ENCODE data around the gene IL15RA. TPM values are rescaled to one million over a fixed set of nuclear protein-coding genes. Genes with fewer than 3 reads are reported as not detected.
A peak's percentile ranks its signal among the peaks of the same experiment; 100 is the strongest.

IL15RA gene, protein sequence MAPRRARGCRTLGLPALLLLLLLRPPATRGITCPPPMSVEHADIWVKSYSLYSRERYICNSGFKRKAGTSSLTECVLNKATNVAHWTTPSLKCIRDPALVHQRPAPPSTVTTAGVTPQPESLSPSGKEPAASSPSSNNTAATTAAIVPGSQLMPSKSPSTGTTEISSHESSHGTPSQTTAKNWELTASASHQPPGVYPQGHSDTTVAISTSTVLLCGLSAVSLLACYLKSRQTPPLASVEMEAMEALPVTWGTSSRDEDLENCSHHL
- total RNA-seq (2014; rRNA removed; shearing (Covaris generic)), result 1.1 and 2.0 TPM in 2 replicates

DNA sequence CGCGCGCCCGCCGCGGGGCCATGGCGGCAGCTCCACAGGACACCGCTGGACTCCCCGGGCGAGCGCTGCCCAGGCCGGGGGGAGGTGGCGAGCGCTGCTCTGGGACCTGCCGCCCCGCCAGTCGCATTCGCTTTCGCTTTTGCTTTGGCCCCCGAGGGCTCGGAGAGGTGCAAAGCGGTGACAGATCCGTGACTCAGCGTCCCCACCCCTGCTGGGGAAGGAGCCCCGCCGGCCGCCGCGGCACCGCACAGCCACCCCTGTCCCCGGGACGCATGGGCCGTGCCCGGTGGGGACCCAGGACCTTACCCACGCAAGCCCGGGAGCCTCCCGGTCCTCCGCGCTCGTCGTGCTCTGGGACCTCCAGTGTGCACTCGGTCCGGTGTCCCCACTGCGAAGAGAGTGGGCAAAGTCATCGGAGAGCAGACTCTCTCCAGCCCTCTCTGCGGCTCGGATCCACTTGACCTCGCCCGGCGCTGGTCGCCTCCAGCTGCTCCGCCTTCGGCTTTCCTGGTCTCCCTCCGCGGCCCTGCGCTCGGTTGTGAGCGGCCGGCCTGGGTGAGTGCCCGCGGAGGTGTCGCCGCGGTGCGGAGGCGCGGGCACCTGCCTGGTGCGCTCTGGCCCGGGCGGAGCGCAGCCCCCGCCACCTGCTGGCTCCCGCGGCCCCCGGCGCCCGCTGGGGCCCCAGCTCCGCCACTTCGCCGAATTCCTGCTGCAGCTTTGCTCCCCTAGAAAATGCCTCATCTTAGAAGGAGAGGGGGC, at the start of gene IL15RA:
TSS of gene IL15RA (minus strand) at position 73 of the 759 bp plus-strand sequence. CDS start at position 22, 51 bp downstream.
- Histone ChIP-seq H3K36me3 (replicated peaks; ENCODE audit: control insufficient read depth, insufficient read depth, low read length) (no peaks in the 10 kb centered on the region), H3K4me3 (ENCODE audit: insufficient read depth, low read depth, low read length) (peak within 1 kb of the TSS; percentile 77), H3K27me3 (ENCODE audit: control insufficient read depth, insufficient read depth, low read length) (peaks cover 32% of the 10 kb centered on the region)
- peak; percentile 87 for DNase-seq

DNA sequence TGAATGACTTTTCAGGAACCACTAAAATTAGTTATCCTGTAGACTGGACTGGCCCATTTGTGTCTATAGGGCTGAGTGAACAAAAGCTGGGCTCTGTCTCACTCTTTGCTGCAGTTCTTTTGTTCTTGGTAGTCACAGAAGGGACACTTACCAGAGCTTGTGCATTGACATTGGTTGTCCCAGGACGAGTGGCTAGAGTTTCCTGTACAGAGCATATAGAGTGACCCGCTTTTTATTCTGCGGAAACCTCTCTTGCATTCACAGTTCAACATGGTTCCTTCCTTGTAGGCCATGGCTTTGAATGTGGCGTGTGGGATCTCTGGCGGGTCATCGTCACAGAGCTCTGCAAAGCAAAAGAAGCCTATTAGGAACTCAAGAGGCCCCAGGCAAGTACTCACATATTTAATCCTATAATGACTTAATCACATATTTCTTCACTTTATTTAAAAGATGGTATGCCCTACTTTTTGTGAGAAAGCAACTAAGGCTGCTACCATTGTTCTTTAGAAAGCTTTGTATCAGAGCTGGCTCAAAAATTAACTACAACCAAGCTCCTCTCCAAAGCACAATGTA, 48.4 kb upstream of the IL15RA start:
- Histone ChIP-seq H3K36me3 (replicated peaks; ENCODE audit: control insufficient read depth, insufficient read depth, low read length) (no peaks in the 10 kb centered on the region), H3K4me3 (ENCODE audit: insufficient read depth, low read depth, low read length) (no peak overlapping the region)

DNA sequence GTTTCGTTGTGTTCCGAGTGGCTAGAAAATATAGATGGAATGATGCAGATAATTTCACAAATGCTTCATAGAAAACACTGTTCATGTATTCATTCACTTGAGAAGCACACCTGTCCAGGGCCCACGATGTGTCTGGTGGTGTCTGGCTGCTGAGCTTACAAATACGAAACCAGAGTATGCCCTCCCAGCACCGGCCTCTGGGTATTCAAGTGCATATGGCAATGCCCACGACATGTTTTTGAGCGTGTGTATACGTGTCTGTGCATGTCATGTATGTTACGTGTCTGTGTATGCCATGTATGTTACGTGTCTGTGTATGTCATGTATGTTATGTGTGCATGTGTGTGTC, 47.0 kb upstream of the IL15RA start:
- Histone ChIP-seq H3K27me3 (ENCODE audit: control insufficient read depth, insufficient read depth, low read length) (no peaks in the 10 kb centered on the region), H3K4me3 (ENCODE audit: insufficient read depth, low read depth, low read length) (no peak overlapping the region), H3K36me3 (replicated peaks; ENCODE audit: control insufficient read depth, insufficient read depth, low read length) (no peaks in the 10 kb centered on the region)
- no peak for DNase-seq

More for the DNA sequence above, 48.4 kb upstream of the IL15RA start:
- H3K27me3 ChIP-seq (ENCODE audit: control insufficient read depth, insufficient read depth, low read length), result no peaks in the 10 kb centered on the region
- DNase-seq, result no peak

DNA sequence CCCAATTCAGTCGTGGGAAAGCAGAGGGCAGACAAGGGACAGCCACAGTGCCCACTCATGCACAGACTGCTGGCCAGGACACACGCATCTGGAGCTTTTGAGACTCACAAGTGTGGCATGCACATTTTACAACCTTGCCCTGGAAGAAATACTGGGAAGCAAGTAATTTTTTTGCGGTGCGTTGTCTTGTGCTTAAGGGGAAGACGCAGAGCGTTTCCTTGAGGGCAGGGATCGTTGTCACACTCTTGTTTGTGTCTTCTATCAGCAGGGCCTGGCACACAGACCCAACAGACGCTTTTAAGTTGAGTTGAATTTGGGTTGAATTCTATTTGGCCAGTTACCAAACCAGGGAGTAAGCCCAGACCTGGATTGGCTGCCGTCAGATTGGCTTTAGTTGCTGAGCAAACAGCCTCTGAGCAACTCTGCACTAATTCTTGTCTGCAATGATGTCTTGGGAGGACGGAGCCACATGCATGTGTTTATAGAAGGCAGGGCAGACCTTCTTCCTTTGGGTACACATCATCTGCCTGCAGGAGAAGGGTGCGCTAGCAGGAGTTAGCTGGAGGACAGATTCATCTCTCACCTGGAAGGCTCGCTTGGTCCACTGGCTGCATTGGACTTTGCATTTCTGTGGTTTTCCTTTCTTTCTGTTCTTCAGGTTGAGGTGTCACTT, 46.5 kb upstream of the IL15RA start:
- no peak for DNase-seq
- Histone ChIP-seq H3K36me3 (replicated peaks; ENCODE audit: control insufficient read depth, insufficient read depth, low read length) (no peaks in the 10 kb centered on the region), H3K27me3 (ENCODE audit: control insufficient read depth, insufficient read depth, low read length) (no peaks in the 10 kb centered on the region), H3K4me3 (ENCODE audit: insufficient read depth, low read depth, low read length) (no peak overlapping the region)

DNA sequence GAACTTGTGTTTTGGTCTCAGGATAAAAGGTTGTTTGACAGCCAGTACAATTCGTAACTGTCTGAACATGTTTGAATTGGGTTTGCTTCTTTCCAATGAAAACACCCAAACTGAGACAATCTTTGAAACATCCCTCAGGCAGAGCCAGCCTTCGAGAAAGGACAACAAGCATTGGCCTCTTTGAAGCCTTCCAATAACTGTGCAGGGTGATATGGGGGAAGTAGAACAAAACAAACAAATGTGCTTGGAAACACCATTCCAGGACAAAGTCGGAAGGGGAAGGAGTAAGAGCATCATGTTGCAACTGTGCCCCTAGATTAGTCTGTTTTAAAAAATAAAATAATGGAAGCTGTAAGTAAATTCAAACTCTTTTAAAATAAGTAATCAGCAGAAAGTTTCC, 45.3 kb upstream of the IL15RA start:
- H3K4me3 ChIP-seq (ENCODE audit: insufficient read depth, low read depth, low read length), result no peak overlapping the region
- H3K36me3 ChIP-seq (replicated peaks; ENCODE audit: control insufficient read depth, insufficient read depth, low read length), result no peaks in the 10 kb centered on the region
- no peak for DNase-seq
- no peaks in the 10 kb centered on the region for H3K27me3 ChIP-seq (ENCODE audit: control insufficient read depth, insufficient read depth, low read length)

DNA sequence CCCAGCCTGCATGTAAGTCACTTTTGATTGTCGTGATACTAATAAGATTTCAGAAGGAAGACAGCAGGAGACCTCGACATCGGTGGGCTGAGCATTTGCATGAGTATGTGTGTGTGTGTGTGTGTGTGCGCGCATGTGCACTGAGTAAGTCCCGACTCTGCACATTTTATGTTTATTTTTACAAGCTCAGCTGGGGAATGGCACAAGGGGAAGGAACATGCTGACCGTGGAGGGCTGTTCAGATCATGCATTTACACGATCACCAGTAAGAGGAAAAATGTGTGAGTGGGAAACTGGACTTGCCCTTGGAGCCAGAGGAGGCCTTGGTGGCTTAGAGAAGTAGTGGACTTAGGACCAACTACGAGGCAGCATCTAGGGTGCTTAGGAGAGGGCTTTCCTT, 43.5 kb upstream of the IL15RA start:
- no peak overlapping the region for H3K4me3 ChIP-seq (ENCODE audit: insufficient read depth, low read depth, low read length)
- DNase-seq, result no peak
- no peaks in the 10 kb centered on the region for H3K27me3 ChIP-seq (ENCODE audit: control insufficient read depth, insufficient read depth, low read length)
- H3K36me3 ChIP-seq (replicated peaks; ENCODE audit: control insufficient read depth, insufficient read depth, low read length), result no peaks in the 10 kb centered on the region

DNA sequence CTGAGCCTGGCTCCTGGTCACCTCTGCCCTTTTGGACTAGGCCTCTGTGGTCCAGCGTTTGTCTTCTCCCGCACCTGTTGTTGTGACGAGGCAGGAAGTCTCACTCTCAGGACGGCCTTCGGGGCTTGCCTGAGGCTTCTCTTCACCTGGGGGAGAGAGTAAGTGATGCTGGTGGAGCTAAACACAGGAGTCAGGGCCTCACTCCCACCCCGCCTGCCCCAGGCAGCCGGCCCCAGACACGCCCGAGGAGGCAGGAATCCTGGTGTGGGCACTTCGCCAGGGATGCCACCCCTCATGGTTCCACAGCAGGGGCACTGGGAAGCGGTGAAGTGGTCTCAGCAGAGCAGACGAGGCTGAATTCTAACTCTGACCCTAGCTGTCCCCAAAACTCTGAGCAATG, 42.5 kb upstream of the IL15RA start:
- no peak overlapping the region for H3K4me3 ChIP-seq (ENCODE audit: insufficient read depth, low read depth, low read length)
- no peaks in the 10 kb centered on the region for H3K27me3 ChIP-seq (ENCODE audit: control insufficient read depth, insufficient read depth, low read length)
- DNase-seq, result no peak
- H3K36me3 ChIP-seq (replicated peaks; ENCODE audit: control insufficient read depth, insufficient read depth, low read length), result no peaks in the 10 kb centered on the region

DNA sequence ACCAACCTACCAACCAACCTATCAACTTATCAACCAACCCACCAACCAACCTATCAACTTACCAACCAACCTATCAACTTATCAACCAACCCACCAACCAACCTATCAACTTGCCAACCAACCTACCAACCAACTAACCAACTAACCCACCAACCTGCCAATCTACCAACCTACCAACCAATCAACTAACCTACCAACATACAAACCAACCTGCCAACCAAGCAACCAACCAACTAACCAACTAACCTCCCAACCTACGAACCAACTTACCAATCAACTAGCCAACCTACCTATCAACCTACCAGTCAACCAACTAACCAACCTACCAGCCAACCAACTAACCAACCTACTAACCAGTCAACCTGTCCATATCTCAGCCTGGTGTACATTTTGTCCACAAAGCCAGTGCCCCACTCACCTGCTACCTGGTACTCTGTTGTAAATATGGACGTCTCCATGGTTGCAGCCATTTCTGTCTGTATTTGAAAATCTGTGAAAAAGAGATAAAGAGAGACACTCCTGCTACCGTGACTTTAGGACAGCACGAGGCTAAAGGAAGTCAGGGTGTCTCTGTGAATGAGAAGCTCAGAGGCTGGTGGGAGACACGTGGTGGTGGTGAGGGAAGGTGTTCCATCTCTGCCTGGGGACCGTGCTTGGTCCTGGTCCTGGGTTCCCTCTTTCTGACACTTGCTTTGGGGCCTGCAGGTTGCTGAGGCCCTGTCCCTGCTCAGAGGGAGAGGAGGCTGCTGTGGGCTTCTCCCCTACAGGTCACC, 41.9 kb upstream of the IL15RA start:
- DNase-seq, result no peak
- H3K36me3 ChIP-seq (replicated peaks; ENCODE audit: control insufficient read depth, insufficient read depth, low read length), result no peaks in the 10 kb centered on the region
- H3K4me3 ChIP-seq (ENCODE audit: insufficient read depth, low read depth, low read length), result no peak overlapping the region
- no peaks in the 10 kb centered on the region for H3K27me3 ChIP-seq (ENCODE audit: control insufficient read depth, insufficient read depth, low read length)

DNA sequence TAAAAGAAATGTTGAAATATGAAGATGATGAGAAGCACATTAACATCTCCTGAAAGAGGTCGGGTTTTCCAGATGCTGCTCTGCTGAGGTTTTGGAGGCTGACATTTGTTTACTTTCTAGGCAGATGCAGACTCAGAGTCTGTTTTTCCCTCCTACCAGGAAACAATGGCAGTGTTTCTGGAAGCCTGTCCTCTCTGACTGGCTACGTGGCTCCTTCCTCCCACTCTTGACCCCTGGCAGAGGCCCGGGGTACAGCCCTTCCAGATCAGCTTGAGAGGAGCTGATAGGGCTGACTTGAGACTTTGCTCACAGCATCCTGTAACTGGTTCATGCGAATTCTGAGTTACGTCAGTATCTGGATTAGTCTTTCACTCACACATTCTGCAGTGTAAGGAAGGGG, 41.1 kb upstream of the IL15RA start:
- no peaks in the 10 kb centered on the region for H3K27me3 ChIP-seq (ENCODE audit: control insufficient read depth, insufficient read depth, low read length)
- DNase-seq, result no peak
- no peak overlapping the region for H3K4me3 ChIP-seq (ENCODE audit: insufficient read depth, low read depth, low read length)

DNA sequence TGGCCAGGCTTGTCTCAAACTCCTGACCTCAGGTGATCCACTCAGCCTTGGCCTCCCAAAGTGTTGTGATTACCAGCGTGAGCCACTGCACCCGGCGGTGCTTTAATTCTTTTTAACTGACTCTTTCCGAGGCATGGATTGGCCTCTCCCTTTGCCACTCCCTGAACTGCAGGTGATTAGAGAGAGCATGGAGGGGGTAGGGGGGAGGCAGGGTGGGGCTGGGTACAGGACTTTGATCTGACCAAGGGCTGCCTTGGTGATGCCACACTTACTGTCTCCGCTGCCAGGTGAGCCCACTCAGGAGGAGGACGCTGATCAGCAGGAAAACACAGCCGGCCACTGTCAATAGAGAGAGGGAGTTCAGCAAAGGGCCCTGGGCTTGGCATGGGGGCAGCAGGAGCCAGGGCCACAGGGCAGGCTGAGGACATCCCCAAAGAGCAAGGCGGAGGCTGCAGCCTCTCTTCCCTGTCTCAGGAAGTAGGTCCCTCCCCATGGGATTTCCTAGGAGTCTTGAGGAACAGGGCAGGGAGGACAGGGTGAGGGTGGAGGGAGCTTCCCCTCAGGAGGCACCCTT, 40.5 kb upstream of the IL15RA start:
- Histone ChIP-seq H3K4me3 (ENCODE audit: insufficient read depth, low read depth, low read length) (no peak overlapping the region), H3K36me3 (replicated peaks; ENCODE audit: control insufficient read depth, insufficient read depth, low read length) (no peaks in the 10 kb centered on the region), H3K27me3 (ENCODE audit: control insufficient read depth, insufficient read depth, low read length) (no peaks in the 10 kb centered on the region)
- DNase-seq, result no peak

More for the DNA sequence above, 41.1 kb upstream of the IL15RA start:
- no peaks in the 10 kb centered on the region for H3K36me3 ChIP-seq (replicated peaks; ENCODE audit: control insufficient read depth, insufficient read depth, low read length)

DNA sequence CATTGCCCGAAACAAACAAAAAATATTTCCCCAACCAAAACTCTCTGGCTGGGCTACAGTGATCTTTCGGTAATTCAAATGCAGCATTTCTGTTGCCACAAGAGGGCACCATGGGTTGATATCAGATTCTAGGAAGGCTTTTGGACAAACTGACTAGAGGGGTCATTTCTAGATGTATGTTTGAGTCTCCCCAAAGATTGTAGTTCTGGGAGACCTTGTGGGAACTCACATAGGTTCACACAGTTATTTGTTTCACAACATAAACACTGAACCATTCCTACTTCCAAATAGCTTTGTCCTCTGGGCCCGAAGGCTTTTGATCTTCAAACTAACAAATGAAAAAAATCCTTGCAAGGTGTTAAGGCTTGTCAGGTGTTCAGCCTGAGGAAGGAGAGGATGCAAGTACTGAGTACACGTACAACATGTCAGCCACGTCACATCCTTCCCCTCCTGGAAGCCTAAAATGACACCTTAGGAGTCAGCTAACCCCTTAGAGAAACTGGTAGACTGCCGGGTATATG, 37.0 kb upstream of the IL15RA start:
- H3K36me3 ChIP-seq (replicated peaks; ENCODE audit: control insufficient read depth, insufficient read depth, low read length), result no peaks in the 10 kb centered on the region
- no peak overlapping the region for H3K4me3 ChIP-seq (ENCODE audit: insufficient read depth, low read depth, low read length)
- DNase-seq, result peak; percentile 65
- no peaks in the 10 kb centered on the region for H3K27me3 ChIP-seq (ENCODE audit: control insufficient read depth, insufficient read depth, low read length)

DNA sequence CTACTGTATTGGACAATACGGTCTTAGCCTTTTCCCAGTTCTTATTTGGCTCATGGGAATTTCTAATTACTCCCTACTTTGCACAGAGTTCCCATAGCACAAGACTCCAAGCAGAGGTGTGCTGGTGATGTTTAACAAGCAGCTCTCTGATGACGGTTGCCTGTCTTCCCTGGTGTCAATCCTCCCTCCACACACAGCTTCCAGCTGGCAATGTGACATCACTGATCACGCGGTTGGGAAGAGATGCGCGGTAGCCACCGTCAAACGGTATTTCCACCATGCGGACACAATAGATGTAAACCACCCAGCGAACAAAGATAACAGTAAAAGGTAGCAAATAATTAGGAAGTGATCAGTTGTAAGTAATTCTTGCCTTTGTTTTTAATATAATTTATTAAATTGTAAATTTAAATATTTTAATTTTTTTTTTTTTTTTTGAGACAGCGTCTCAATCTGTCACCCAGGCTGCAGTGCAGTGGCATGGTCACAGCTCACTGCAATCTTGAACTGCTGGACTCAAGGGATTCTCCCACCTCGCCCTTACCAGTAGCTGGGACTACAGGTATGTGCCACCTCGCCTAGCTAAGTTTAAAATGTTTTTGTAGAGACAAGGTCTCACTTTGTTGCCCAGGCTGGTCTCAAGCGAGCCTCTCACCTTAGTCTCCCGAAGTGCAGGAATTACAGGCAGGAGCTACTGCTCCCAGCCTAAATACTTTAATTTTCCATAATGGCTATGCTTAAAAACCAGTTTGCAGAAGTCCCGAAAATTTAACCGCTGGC, 36.3 kb upstream of the IL15RA start:
- no peak overlapping the region for H3K4me3 ChIP-seq (ENCODE audit: insufficient read depth, low read depth, low read length)
- H3K27me3 ChIP-seq (ENCODE audit: control insufficient read depth, insufficient read depth, low read length), result no peaks in the 10 kb centered on the region
- DNase-seq, result no peak
- no peaks in the 10 kb centered on the region for H3K36me3 ChIP-seq (replicated peaks; ENCODE audit: control insufficient read depth, insufficient read depth, low read length)

Measured in H7 (cell line).